DLD1 (cell line): ENCODE results near the gene SCP2D1.
"Not testable (repeated sequence)": the region's sequence is repeated elsewhere in the genome, so short reads cannot be mapped to it uniquely, and the experiment has no call there.

Experiments used
- in situ Hi-C: cut with HindIII; loops from 2 replicates; pipeline ENCODE4 v1.10.0; 2017; ENCODE audit warnings: low sequenced_read_pairs

Gene SCP2D1

GRCh38 chr20:18813483-18813882, at the start of gene SCP2D1:
TSS of gene SCP2D1 (plus strand) at chr20:18813783. CDS start at chr20:18813816, 33 bp downstream.
- in situ Hi-C loops = no loop called here

- in situ Hi-C loops = no loop called here
Observed at GRCh38 chr20:18767676-18768075, 45.9 kb upstream of the SCP2D1 start.

GRCh38 chr20:18773566-18773965, 40.0 kb upstream of the SCP2D1 start:
- in situ Hi-C loops = no loop called here

GRCh38 chr20:18774207-18774606, 39.4 kb upstream of the SCP2D1 start:
- in situ Hi-C loops = no loop called here

- in situ Hi-C loops = no loop called here
Observed at GRCh38 chr20:18775633-18776032, 38.0 kb upstream of the SCP2D1 start.

GRCh38 chr20:18778690-18779392, 34.7 kb upstream of the SCP2D1 start:
- in situ Hi-C loops = no loop called here

- in situ Hi-C loops = no loop called here
Observed at GRCh38 chr20:18780385-18781130, 33.0 kb upstream of the SCP2D1 start.

- in situ Hi-C loops = no loop called here
Observed at GRCh38 chr20:18781509-18781908, 32.1 kb upstream of the SCP2D1 start.

- in situ Hi-C loops = no loop called here
Observed at GRCh38 chr20:18783385-18783959, 30.1 kb upstream of the SCP2D1 start.

GRCh38 chr20:18787046-18787445, 26.5 kb upstream of the SCP2D1 start:
- in situ Hi-C loops = not testable (repeated sequence)

GRCh38 chr20:18788021-18788420, 25.6 kb upstream of the SCP2D1 start:
- in situ Hi-C loops = no loop called here

GRCh38 chr20:18790787-18791186, 22.8 kb upstream of the SCP2D1 start:
- in situ Hi-C loops = no loop called here

GRCh38 chr20:18793625-18794427, 19.8 kb upstream of the SCP2D1 start:
- in situ Hi-C loops = no loop called here

- in situ Hi-C loops = no loop called here
Observed at GRCh38 chr20:18794428-18794787, 19.2 kb upstream of the SCP2D1 start.

GRCh38 chr20:18795366-18795765, 18.2 kb upstream of the SCP2D1 start:
- in situ Hi-C loops = no loop called here

- in situ Hi-C loops = no loop called here
Observed at GRCh38 chr20:18796282-18796833, 17.2 kb upstream of the SCP2D1 start.

- in situ Hi-C loops = no loop called here
Observed at GRCh38 chr20:18801516-18801915, 12.1 kb upstream of the SCP2D1 start.

GRCh38 chr20:18802012-18802634, 11.5 kb upstream of the SCP2D1 start:
- in situ Hi-C loops = no loop called here

GRCh38 chr20:18805881-18806280, 7.7 kb upstream of the SCP2D1 start:
- in situ Hi-C loops = no loop called here

GRCh38 chr20:18808712-18809111, 4.9 kb upstream of the SCP2D1 start:
- in situ Hi-C loops = no loop called here

GRCh38 chr20:18811186-18811585, 2.4 kb upstream of the SCP2D1 start:
- in situ Hi-C loops = no loop called here
